OCI-LY7 (cell line): ENCODE data around the gene ZNF79.

Experiments used
- EZH2phosphoT487 ChIP-seq: fragments of 200-600 bp; sonication (generic); IDR thresholded peaks from 2 replicates; pipeline ENCODE4 v1.6.1; 2018; ENCODE audit warnings: low read depth, borderline replicate concordance, mild to moderate bottlenecking, mixed run types, antibody characterized with exemption, low read length, moderate library complexity, mixed read lengths
- TF ChIP-seq, protein P1 (sequence below): fragments of 200-600 bp; sonication (generic); conservative IDR thresholded peaks from 2 replicates; pipeline ENCODE4 v1.5.1; 2014; ENCODE audit warnings: mild to moderate bottlenecking, antibody characterized with exemption, low read length, moderate library complexity, mixed read lengths

DNA sequence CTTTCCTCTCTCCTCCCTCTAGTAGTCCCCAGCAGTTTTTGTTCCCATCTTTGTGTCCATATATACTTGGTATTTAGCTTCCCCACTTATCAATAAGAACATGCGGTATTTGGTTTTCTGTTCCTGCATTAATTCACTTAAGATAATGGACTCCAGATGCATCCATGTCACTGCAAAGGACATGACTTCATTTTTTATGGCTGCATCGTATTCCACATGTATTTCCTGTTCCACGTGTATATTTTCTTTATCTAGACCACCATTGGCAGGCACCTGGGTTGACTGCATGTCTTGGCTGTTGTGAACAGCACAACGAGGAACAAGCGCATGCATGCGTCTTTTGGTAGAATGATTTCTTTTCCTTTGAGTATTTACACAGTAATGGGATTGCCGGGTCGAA, 6.2 kb downstream of the ZNF79 start:
- TF ChIP-seq, protein P1, sequence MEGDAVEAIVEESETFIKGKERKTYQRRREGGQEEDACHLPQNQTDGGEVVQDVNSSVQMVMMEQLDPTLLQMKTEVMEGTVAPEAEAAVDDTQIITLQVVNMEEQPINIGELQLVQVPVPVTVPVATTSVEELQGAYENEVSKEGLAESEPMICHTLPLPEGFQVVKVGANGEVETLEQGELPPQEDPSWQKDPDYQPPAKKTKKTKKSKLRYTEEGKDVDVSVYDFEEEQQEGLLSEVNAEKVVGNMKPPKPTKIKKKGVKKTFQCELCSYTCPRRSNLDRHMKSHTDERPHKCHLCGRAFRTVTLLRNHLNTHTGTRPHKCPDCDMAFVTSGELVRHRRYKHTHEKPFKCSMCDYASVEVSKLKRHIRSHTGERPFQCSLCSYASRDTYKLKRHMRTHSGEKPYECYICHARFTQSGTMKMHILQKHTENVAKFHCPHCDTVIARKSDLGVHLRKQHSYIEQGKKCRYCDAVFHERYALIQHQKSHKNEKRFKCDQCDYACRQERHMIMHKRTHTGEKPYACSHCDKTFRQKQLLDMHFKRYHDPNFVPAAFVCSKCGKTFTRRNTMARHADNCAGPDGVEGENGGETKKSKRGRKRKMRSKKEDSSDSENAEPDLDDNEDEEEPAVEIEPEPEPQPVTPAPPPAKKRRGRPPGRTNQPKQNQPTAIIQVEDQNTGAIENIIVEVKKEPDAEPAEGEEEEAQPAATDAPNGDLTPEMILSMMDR = no peak
- no peak for TF ChIP-seq EZH2phosphoT487
